ENCODE measurements around the gene PGBD2. TPM values are rescaled to one million over a fixed set of nuclear protein-coding genes. Genes with fewer than 3 reads are reported as not detected.

Gene PGBD2
- total and polyA plus RNA-seq, 2 of the 13 experiments (the other 11 are each of a cell fraction or from before 2014, with no cell fraction given): 6.0 to 7.4 TPM

DNA sequence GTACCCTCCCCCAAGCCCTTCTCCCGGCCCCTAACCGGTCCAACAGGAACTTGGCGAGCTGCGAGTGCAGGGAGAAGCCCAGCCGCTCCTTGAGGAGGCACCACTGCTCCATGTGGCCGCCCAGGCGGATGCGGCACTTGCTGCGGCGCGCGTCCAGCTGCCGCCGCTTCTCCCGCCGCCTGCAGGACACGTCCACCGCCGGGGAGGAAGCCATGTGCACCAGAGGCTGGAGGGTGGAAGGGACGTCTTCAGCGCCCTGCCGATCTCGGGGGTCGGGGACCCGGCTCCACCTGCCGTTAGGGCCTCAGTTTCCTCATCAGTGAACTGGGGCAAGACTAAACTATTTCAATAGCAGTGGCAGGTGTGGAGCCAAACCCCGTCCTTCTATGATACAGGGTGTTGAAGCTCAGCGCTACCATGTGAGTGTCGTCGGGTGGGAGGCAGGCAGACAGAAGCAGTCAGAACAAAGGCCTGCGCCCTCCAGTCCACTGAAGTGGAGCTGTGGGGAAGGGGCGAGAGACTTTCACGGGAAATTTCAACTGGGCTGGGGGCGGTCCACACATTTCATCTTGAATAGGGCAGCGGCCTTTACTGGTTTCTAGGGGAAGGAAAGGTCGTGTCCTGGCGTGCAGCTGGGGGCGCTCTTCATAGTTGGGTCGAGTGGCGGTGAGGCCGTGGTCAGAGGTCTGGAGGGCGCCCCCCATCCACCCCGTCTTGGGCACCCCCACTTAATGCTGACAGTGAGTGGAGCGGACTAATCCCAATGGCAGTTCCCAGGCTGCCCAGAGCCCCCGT lies 47.7 kb upstream of the PGBD2 start (continued):
- TF ChIP-seq GABPB1 (CRISPR knock-in tag; IDR thresholded peaks at IDR 0.05): peak; percentile 68
- TF ChIP-seq CAMTA2 (CRISPR knock-in tag; IDR thresholded peaks at IDR 0.05; ENCODE audit: borderline replicate concordance): no peak
- TF ChIP-seq ZNF597 (CRISPR knock-in tag; IDR thresholded peaks at IDR 0.05): no peak
- TF ChIP-seq, protein P1, sequence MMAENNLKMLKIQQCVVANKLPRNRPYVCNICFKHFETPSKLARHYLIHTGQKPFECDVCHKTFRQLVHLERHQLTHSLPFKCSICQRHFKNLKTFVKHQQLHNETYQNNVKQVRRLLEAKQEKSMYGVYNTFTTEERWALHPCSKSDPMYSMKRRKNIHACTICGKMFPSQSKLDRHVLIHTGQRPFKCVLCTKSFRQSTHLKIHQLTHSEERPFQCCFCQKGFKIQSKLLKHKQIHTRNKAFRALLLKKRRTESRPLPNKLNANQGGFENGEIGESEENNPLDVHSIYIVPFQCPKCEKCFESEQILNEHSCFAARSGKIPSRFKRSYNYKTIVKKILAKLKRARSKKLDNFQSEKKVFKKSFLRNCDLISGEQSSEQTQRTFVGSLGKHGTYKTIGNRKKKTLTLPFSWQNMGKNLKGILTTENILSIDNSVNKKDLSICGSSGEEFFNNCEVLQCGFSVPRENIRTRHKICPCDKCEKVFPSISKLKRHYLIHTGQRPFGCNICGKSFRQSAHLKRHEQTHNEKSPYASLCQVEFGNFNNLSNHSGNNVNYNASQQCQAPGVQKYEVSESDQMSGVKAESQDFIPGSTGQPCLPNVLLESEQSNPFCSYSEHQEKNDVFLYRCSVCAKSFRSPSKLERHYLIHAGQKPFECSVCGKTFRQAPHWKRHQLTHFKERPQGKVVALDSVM (CRISPR knock-in tag; IDR thresholded peaks at IDR 0.05): 0 out of 2 replicates have a peak, but pooled peaks have one; percentile 4
- peak; percentile 89; the same call in 1 of the 2 replicates for TF ChIP-seq ZNF20 (CRISPR knock-in tag; IDR thresholded peaks at IDR 0.05)
- no peak for TF ChIP-seq TP53 (CRISPR knock-in tag; conservative IDR thresholded peaks at IDR 0.05)
- no peak for TF ChIP-seq CREM (IDR thresholded peaks at IDR 0.05)
- no peak for TF ChIP-seq CREM (CRISPR knock-in tag; IDR thresholded peaks at IDR 0.05)
- no peak for TF ChIP-seq ZBTB14 (CRISPR knock-in tag; IDR thresholded peaks at IDR 0.05)
- peak; percentile 61; the same call in 1 of the 2 replicates for TF ChIP-seq NAIF1 (CRISPR knock-in tag; IDR thresholded peaks at IDR 0.05; ENCODE audit: borderline replicate concordance)
- no peak for TF ChIP-seq NFIC (IDR thresholded peaks at IDR 0.05; ENCODE audit: low read length)
- peak; percentile 51; the same call in 1 of the 2 replicates for TF ChIP-seq ZNF839 (CRISPR knock-in tag; IDR thresholded peaks at IDR 0.05; ENCODE audit: borderline replicate concordance)
- TF ChIP-seq HIVEP1 (CRISPR knock-in tag; IDR thresholded peaks at IDR 0.05): peak; percentile 30; the same call in 1 of the 2 replicates
- TF ChIP-seq, protein P2, sequence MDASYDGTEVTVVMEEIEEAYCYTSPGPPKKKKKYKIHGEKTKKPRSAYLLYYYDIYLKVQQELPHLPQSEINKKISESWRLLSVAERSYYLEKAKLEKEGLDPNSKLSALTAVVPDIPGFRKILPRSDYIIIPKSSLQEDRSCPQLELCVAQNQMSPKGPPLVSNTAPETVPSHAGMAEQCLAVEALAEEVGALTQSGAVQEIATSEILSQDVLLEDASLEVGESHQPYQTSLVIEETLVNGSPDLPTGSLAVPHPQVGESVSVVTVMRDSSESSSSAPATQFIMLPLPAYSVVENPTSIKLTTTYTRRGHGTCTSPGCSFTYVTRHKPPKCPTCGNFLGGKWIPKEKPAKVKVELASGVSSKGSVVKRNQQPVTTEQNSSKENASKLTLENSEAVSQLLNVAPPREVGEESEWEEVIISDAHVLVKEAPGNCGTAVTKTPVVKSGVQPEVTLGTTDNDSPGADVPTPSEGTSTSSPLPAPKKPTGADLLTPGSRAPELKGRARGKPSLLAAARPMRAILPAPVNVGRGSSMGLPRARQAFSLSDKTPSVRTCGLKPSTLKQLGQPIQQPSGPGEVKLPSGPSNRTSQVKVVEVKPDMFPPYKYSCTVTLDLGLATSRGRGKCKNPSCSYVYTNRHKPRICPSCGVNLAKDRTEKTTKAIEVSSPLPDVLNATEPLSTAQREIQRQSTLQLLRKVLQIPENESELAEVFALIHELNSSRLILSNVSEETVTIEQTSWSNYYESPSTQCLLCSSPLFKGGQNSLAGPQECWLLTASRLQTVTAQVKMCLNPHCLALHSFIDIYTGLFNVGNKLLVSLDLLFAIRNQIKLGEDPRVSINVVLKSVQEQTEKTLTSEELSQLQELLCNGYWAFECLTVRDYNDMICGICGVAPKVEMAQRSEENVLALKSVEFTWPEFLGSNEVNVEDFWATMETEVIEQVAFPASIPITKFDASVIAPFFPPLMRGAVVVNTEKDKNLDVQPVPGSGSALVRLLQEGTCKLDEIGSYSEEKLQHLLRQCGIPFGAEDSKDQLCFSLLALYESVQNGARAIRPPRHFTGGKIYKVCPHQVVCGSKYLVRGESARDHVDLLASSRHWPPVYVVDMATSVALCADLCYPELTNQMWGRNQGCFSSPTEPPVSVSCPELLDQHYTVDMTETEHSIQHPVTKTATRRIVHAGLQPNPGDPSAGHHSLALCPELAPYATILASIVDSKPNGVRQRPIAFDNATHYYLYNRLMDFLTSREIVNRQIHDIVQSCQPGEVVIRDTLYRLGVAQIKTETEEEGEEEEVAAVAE (CRISPR knock-in tag; IDR thresholded peaks at IDR 0.05; ENCODE audit: borderline replicate concordance): no peak
- TF ChIP-seq ZFP36L1 (CRISPR knock-in tag; IDR thresholded peaks at IDR 0.05): 0 out of 2 replicates have a peak, but pooled peaks have one; percentile 8
- TF ChIP-seq SOX6 (IDR thresholded peaks at IDR 0.05): no peak
- no peak for TF ChIP-seq SOX6 (CRISPR knock-in tag; IDR thresholded peaks at IDR 0.05)
- no peak for TF ChIP-seq ATF7 (IDR thresholded peaks at IDR 0.05)
- no peak for TF ChIP-seq ATF7 (CRISPR knock-in tag; IDR thresholded peaks at IDR 0.05)
- TF ChIP-seq SMARCC2 (IDR thresholded peaks at IDR 0.05): no peak
- TF ChIP-seq ZNF629 (CRISPR knock-in tag; conservative IDR thresholded peaks at IDR 0.05): peak; percentile 7; the same call in 1 of the 2 replicates
- TF ChIP-seq ELF1 (CRISPR knock-in tag; IDR thresholded peaks at IDR 0.05): no peak

All from HepG2 (cell line).